IgD-negative memory B cell (primary cell): ENCODE data around the gene MBD3. TPM values are rescaled to one million over a fixed set of nuclear protein-coding genes. Genes with fewer than 3 reads are reported as not detected.
"Not testable (repeated sequence)": the region's sequence is repeated elsewhere in the genome, so short reads cannot be mapped to it uniquely, and the experiment has no call there.

Experiments used
- H3K27ac Mint-ChIP-seq, 3 donors: one replicate each; pipeline ENCODE4 v1.8.0; 2020 to 2022; ENCODE audit warnings: mild to moderate bottlenecking in 3 of 3, mixed read lengths in 3 of 3, moderate library complexity in 1 of 3
- H3K27me3 Mint-ChIP-seq: one replicate; pipeline ENCODE4 v1.8.0; 2021; ENCODE audit warnings: mixed read lengths
- H3K36me3 Mint-ChIP-seq: one replicate; pipeline ENCODE4 v1.8.0; 2020; ENCODE audit warnings: mild to moderate bottlenecking, mixed read lengths
- H3K4me1 Mint-ChIP-seq, 3 donors: one replicate each; pipeline ENCODE4 v1.8.0; 2020 to 2022; ENCODE audit warnings: mixed read lengths in 3 of 3, mild to moderate bottlenecking in 1 of 3
- H3K4me3 Mint-ChIP-seq, 4 donors: one replicate each; pipeline ENCODE4 v1.8.0; 2020 to 2022; ENCODE audit warnings: mild to moderate bottlenecking in 4 of 4, mixed read lengths in 4 of 4, moderate library complexity in 3 of 4
- H3K9me3 Mint-ChIP-seq, 3 donors: one replicate each; pipeline ENCODE4 v1.8.0; 2020 to 2021; ENCODE audit warnings: mixed read lengths in 3 of 3, mild to moderate bottlenecking in 1 of 3
- polyA plus RNA-seq: library from polyadenylated mRNA; unstranded; fragments of 300-500 nt; fragmentation: Illumina TruSeq; gene quantifications from one replicate; pipeline ENCODE4 v1.2.3, GENCODE V29; 2021

MBD3 gene
- 16.4 TPM for polyA plus RNA-seq

GRCh38 chr19:1592755-1593500 is at the start of gene MBD3:
MBD3 (minus strand) TSS chr19:1592865; CDS start chr19:1592631, 234 bp downstream.
- no peaks in the 10 kb centered on the region for H3K27me3 Mint-ChIP-seq
- peak within 1 kb of the TSS; percentile 62 to 94 (median 89) for H3K27ac Mint-ChIP-seq
- no peaks in the 10 kb centered on the region for H3K9me3 Mint-ChIP-seq
- H3K4me1 Mint-ChIP-seq = peaks cover 13 to 20% (median 17%) of the 10 kb centered on the region in 3 donors
- peaks cover 3% of the 10 kb centered on the region for H3K36me3 Mint-ChIP-seq
- peak within 1 kb of the TSS; percentile 83 to 94 (median 90) for H3K4me3 Mint-ChIP-seq

GRCh38 chr19:1640893-1641448 is 48.3 kb upstream of the MBD3 start:
- not testable (repeated sequence) for H3K27ac Mint-ChIP-seq

GRCh38 chr19:1636325-1637236 is 43.9 kb upstream of the MBD3 start:
- peak overlapping the region in 1 of 3 donors; percentile 67 for H3K27ac Mint-ChIP-seq
- H3K27me3 Mint-ChIP-seq = no peaks in the 10 kb centered on the region
- peaks cover 2 to 5% (median 4%) of the 10 kb centered on the region in 3 donors for H3K4me1 Mint-ChIP-seq
- H3K36me3 Mint-ChIP-seq = peaks cover 5% of the 10 kb centered on the region
- H3K9me3 Mint-ChIP-seq = no peaks in the 10 kb centered on the region
- H3K4me3 Mint-ChIP-seq = no peak overlapping the region

More at GRCh38 chr19:1640893-1641448, 48.3 kb upstream of the MBD3 start:
- H3K36me3 Mint-ChIP-seq, H3K4me3 Mint-ChIP-seq, H3K9me3 Mint-ChIP-seq, H3K27me3 Mint-ChIP-seq, H3K4me1 Mint-ChIP-seq: not testable (repeated sequence)

GRCh38 chr19:1634938-1635243 is 42.2 kb upstream of the MBD3 start:
- no peaks in the 10 kb centered on the region for H3K9me3 Mint-ChIP-seq
- no peak overlapping the region for H3K4me3 Mint-ChIP-seq
- no peak overlapping the region for H3K27ac Mint-ChIP-seq
- H3K4me1 Mint-ChIP-seq = peaks cover 2 to 5% (median 4%) of the 10 kb centered on the region in 3 donors
- no peaks in the 10 kb centered on the region for H3K27me3 Mint-ChIP-seq
- H3K36me3 Mint-ChIP-seq = peaks cover 5% of the 10 kb centered on the region

- H3K4me1 Mint-ChIP-seq = peaks cover 0 to 3% (median 0%) of the 10 kb centered on the region in 3 donors
- H3K4me3 Mint-ChIP-seq = no peak overlapping the region
- H3K36me3 Mint-ChIP-seq = peaks cover 5% of the 10 kb centered on the region
- no peak overlapping the region for H3K27ac Mint-ChIP-seq
- no peaks in the 10 kb centered on the region for H3K9me3 Mint-ChIP-seq
- H3K27me3 Mint-ChIP-seq = no peaks in the 10 kb centered on the region
These were observed 41.7 kb upstream of the MBD3 start for GRCh38 chr19:1634242-1634937.

- no peaks in the 10 kb centered on the region for H3K9me3 Mint-ChIP-seq
These were observed 40.7 kb upstream of the MBD3 start for GRCh38 chr19:1633269-1633826.

GRCh38 chr19:1632462-1633268 is 40.0 kb upstream of the MBD3 start:
- no peaks in the 10 kb centered on the region for H3K27me3 Mint-ChIP-seq
- no peak overlapping the region for H3K27ac Mint-ChIP-seq
- H3K36me3 Mint-ChIP-seq = no peaks in the 10 kb centered on the region
- H3K9me3 Mint-ChIP-seq = no peaks in the 10 kb centered on the region
- H3K4me3 Mint-ChIP-seq = no peak overlapping the region
- peaks cover 0 to 3% (median 0%) of the 10 kb centered on the region in 3 donors for H3K4me1 Mint-ChIP-seq

More at GRCh38 chr19:1633269-1633826, 40.7 kb upstream of the MBD3 start:
- Mint-ChIP-seq H3K27ac (no peak overlapping the region), H3K27me3 (no peaks in the 10 kb centered on the region), H3K4me1 (peaks cover 0 to 3% (median 0%) of the 10 kb centered on the region in 3 donors), H3K4me3 (no peak overlapping the region), H3K36me3 (peaks cover under 1% of the 10 kb centered on the region)

- no peaks in the 10 kb centered on the region for H3K27me3 Mint-ChIP-seq
- H3K27ac Mint-ChIP-seq = no peak overlapping the region
- no peaks in the 10 kb centered on the region for H3K9me3 Mint-ChIP-seq
- H3K4me1 Mint-ChIP-seq = peaks cover 0 to 3% (median 0%) of the 10 kb centered on the region in 3 donors
- H3K4me3 Mint-ChIP-seq = no peak overlapping the region
- no peaks in the 10 kb centered on the region for H3K36me3 Mint-ChIP-seq
These were observed 39.0 kb upstream of the MBD3 start for GRCh38 chr19:1631557-1632100.

GRCh38 chr19:1630811-1631210 is 38.1 kb upstream of the MBD3 start:
- Mint-ChIP-seq H3K36me3 (no peaks in the 10 kb centered on the region), H3K9me3 (no peaks in the 10 kb centered on the region), H3K4me1 (peaks cover 0 to 3% (median 0%) of the 10 kb centered on the region in 3 donors), H3K4me3 (no peak overlapping the region), H3K27ac (no peak overlapping the region), H3K27me3 (no peaks in the 10 kb centered on the region)

GRCh38 chr19:1630012-1630411 is 37.3 kb upstream of the MBD3 start:
- no peak overlapping the region for H3K4me3 Mint-ChIP-seq
- no peaks in the 10 kb centered on the region for H3K9me3 Mint-ChIP-seq
- H3K36me3 Mint-ChIP-seq = no peaks in the 10 kb centered on the region
- H3K4me1 Mint-ChIP-seq = peaks cover 0 to 3% (median 0%) of the 10 kb centered on the region in 3 donors
- no peaks in the 10 kb centered on the region for H3K27me3 Mint-ChIP-seq
- no peak overlapping the region for H3K27ac Mint-ChIP-seq

GRCh38 chr19:1629256-1629808 is 36.7 kb upstream of the MBD3 start:
- H3K36me3 Mint-ChIP-seq = peaks cover under 1% of the 10 kb centered on the region
- no peak overlapping the region for H3K4me3 Mint-ChIP-seq
- H3K4me1 Mint-ChIP-seq = peaks cover 2 to 3% (median 3%) of the 10 kb centered on the region in 3 donors
- no peaks in the 10 kb centered on the region for H3K9me3 Mint-ChIP-seq
- H3K27me3 Mint-ChIP-seq = no peaks in the 10 kb centered on the region
- no peak overlapping the region for H3K27ac Mint-ChIP-seq

GRCh38 chr19:1627194-1627593 is 34.5 kb upstream of the MBD3 start:
- Mint-ChIP-seq H3K4me1 (peaks cover 0 to 8% (median 6%) of the 10 kb centered on the region in 3 donors), H3K4me3 (no peak overlapping the region), H3K27me3 (no peaks in the 10 kb centered on the region), H3K36me3 (peaks cover 1% of the 10 kb centered on the region), H3K27ac (no peak overlapping the region), H3K9me3 (no peaks in the 10 kb centered on the region)

- Mint-ChIP-seq H3K27me3 (no peaks in the 10 kb centered on the region), H3K4me1 (peaks cover 0 to 8% (median 6%) of the 10 kb centered on the region in 3 donors), H3K36me3 (peaks cover 1% of the 10 kb centered on the region), H3K9me3 (no peaks in the 10 kb centered on the region), H3K27ac (no peak overlapping the region), H3K4me3 (no peak overlapping the region)
These were observed 33.8 kb upstream of the MBD3 start for GRCh38 chr19:1626417-1627010.
